SK-N-MC (cell line): ENCODE data around the gene ERVFRD-1.

ENCODE experiments used
- EZH2 ChIP-seq: fragments of 200-600 bp; sonication (generic); IDR thresholded peaks from one replicate; pipeline ENCODE4 v1.6.1; 2017; ENCODE audit warnings: antibody characterized with exemption
- POLR2AphosphoS5 ChIP-seq: IDR thresholded peaks from 2 replicates; pipeline ENCODE4 v1.6.1; 2012; ENCODE audit warnings: mild to moderate bottlenecking, low read depth, low read length, borderline replicate concordance

DNA sequence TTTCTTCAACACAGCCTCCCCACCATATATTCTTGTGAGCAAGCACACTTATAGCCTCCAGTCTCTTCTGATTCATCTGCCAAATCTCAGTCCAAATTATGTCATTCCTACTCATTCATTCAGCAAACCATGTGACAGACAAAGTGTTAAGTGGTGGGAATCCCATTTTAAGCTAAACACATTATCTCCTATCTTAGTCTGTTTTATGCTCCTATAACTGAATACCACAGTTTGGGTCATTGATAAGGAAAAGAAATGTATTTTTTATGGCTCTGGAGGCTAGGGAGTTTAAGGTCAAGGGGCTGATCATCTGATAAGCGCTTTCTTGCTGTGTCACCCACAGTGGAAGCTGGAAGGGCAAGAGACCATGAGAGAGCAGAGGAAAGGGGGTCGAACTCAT is 41.8 kb downstream of the ERVFRD-1 start:
- TF ChIP-seq EZH2, result no peak
- TF ChIP-seq POLR2AphosphoS5, result no peak
